Heart left ventricle (tissue), 16 donors: Measurements from ENCODE around the gene YPEL2. TPM values are rescaled to one million over a fixed set of nuclear protein-coding genes. Genes with fewer than 3 reads are reported as not detected.

Experiments used
- ATAC-seq, 4 donors: fragments of 200-7000 bp; cut with Tn5 transposase; one replicate each; pipeline ENCODE4 v1.9.1; 2020 to 2022; ENCODE audit warnings: moderate library complexity in 4 of 4, mild to moderate bottlenecking in 3 of 4, moderate number of reproducible peaks in 1 of 4
- DNase-seq, 5 donors: peaks; one replicate each; pipeline ENCODE4 v3.0.0-alpha.2; 2020
- H3K27ac ChIP-seq, 12 donors: fragments of 200-600 bp; sonication (generic) in 4 of 12; one replicate each; pipeline versions ENCODE4 v1.5.0 to v1.8.0; 2016 to 2022; ENCODE audit warnings: mild to moderate bottlenecking in 2 of 12
- H3K27me3 ChIP-seq, 9 donors: fragments of 200-600 bp; sonication (generic) in 2 of 9; one replicate each; pipeline versions ENCODE4 v1.5.1 to v1.8.0; 2016 to 2022; ENCODE audit warnings: mild to moderate bottlenecking in 3 of 9
- H3K36me3 ChIP-seq, 9 donors: fragments of 200-600 bp; sonication (generic) in 2 of 9; one replicate each; pipeline versions ENCODE4 v1.5.0 to v1.8.0; 2018 to 2022; ENCODE audit warnings: mild to moderate bottlenecking in 2 of 9
- H3K4me1 ChIP-seq, 12 donors: fragments of 200-600 bp; sonication (generic) in 4 of 12; one replicate each; pipeline versions ENCODE4 v1.5.0 to v1.8.0; 2016 to 2022; ENCODE audit warnings: mild to moderate bottlenecking in 3 of 12
- H3K4me3 ChIP-seq, 12 donors: fragments of 200-600 bp; sonication (generic) in 4 of 12; one replicate each; pipeline versions ENCODE4 v1.5.0 to v1.8.0; 2017 to 2022; ENCODE audit warnings: mild to moderate bottlenecking in 9 of 12, moderate library complexity in 4 of 12
- H3K9me3 ChIP-seq, 12 donors: fragments of 200-600 bp; sonication (generic) in 4 of 12; one replicate each; pipeline versions ENCODE4 v1.5.0 to v1.8.0; 2016 to 2022; ENCODE audit warnings: mild to moderate bottlenecking in 1 of 12
- CTCF ChIP-seq, 12 donors: fragments of 200-600 bp; sonication (generic) in 4 of 12; IDR thresholded peaks; one replicate each; pipeline versions ENCODE4 v1.5.0 to v1.8.0; 2018 to 2022; ENCODE audit warnings: antibody characterized with exemption in 12 of 12, mild to moderate bottlenecking in 5 of 12
- POLR2A ChIP-seq, 2 donors: fragments of 450-650 bp; IDR thresholded peaks; one replicate each; pipeline ENCODE4 v1.6.1; 2017; ENCODE audit warnings: antibody characterized with exemption in 2 of 2, mild to moderate bottlenecking in 2 of 2, moderate library complexity in 2 of 2
- WGBS, 4 donors: extraction: QIAGEN DNeasy Blood & Tissue Kit in 2 of 4; methylation state at CpG; one replicate each; pipeline versions ENCODE4 v1.1.5 to v1.1.7; 2013 to 2018; 5-methylcytosine and 5-hydroxymethylcytosine counted together
- intact Hi-C, 10 donors: fragments of 100-400 bp; cut with DNase I; formaldehyde crosslinking; loops; one replicate each; pipeline versions ENCODE4 v1.11.1 to v1.14.2; 2022
- polyA plus RNA-seq, 2 donors: library from polyadenylated mRNA; stranded (reverse); fragments of 200-250 nt; gene quantifications; one replicate each; pipeline ENCODE4 v1.2.3, GENCODE V29; 2013
- total RNA-seq, 9 donors: library from RNA; depleted of rRNA in 2 of 9; stranded (reverse); fragments of >200 nt in 2 of 9; fragmentation: NEBNext Ultra II Directional in 3 of 9; extraction: Animal tissue kit (Norgen Biotek cat#: 25700) in 3 of 9; gene quantifications; one replicate each; pipeline versions ENCODE4 v1.1.0 to v1.2.4, GENCODE V29; 2016 to 2023
- donor health status: ischemic (EF 13 %, LVEDD 7.1; RV severe dilation, severe dysfunction).
- donor health status: healthy with polysubstance abuse.
- donor health status: DM: no; HTN: yes; CAD: no.
- donor health status: DM: no; HTN: no; CAD: no.
- donor health status: ischemic (EF 25% LVEDD 6.9; RV normal size, moderate dysfunction).
- donor health status: ischemic (EF 25% LVEDD 5.7; RV mildly dilated, moderate dysfunction).
- donor health status: healthy.
- donor health status: DM: yes; HTN: yes; CAD: no.
- donor health status: ischemic (EF 35%, LVEDD 5.7; RV mildly dilated, moderate dysfunction).
- donor health status: nonischemic (EF 11% LVEDD 7.7; RV severe dilation, severe dysfunction).
- donor health status: DM: yes; HTN: yes; CAD: no.
- donor health status: PGD.
- donor health status: ischemic (EF 29% LVEDD 5.4; RV normal size, mild dysfunction).
- donor health status: nonischemic (EF 23%, LVEDD 6.1; RV moderate dilation, normal function).

Gene YPEL2
- total and polyA plus RNA-seq, 11 donors, result 11.6 to 65.5 (median 33.9) TPM

DNA sequence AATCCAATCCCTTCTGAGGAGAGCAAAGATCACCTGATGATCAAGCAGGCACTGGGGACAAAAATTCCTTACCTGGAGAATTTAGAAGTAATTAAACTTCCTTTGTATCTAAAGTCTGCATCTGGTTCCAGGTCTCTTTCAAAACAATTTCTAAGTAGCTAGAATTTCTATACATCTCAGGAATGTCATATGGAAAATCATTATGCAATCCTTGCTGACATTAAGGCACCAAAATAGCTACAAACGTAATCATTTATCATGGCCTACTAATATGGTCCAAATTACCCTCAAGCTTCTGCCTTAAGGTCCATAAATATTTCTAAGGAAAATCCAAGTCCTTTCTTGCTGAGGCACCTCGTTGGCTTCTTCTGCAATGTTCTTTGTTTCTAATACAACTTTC is 32.9 kb upstream of the YPEL2 start:
- no peaks in the 10 kb centered on the region for H3K36me3 ChIP-seq
- H3K4me3 ChIP-seq, result no peak overlapping the region
- DNase-seq, result no peak
- no peaks in the 10 kb centered on the region for H3K27me3 ChIP-seq
- H3K9me3 ChIP-seq, result no peaks in the 10 kb centered on the region
- whole genome bisulfite sequencing, 4 donors, result 57 to 75% (median 67%) methylated on average over 2 of the region's 2 CpGs
- ATAC-seq, result no peak
- no peaks in the 10 kb centered on the region for H3K4me1 ChIP-seq
- no peak overlapping the region for H3K27ac ChIP-seq
- intact Hi-C loops, result no loop called here
- TF ChIP-seq CTCF (IDR thresholded peaks at IDR 0.05) (no peak), POLR2A (IDR thresholded peaks at IDR 0.05) (no peak)

- Histone ChIP-seq H3K4me3 (no peak overlapping the region), H3K4me1 (no peaks in the 10 kb centered on the region), H3K27me3 (no peaks in the 10 kb centered on the region), H3K9me3 (no peaks in the 10 kb centered on the region), H3K36me3 (no peaks in the 10 kb centered on the region), H3K27ac (no peak overlapping the region)
- ATAC-seq, result no peak
- no peak for DNase-seq
- intact Hi-C loops, result loop anchor here in 1 of 10 donors (10.0 kb wide), 1 partner anchor 255 kb away; no protein-coding TSS in a partner anchor
- TF ChIP-seq POLR2A (IDR thresholded peaks at IDR 0.05), result no peak
- TF ChIP-seq CTCF (IDR thresholded peaks at IDR 0.05), result no peak
- 91 to 97% (median 94%) methylated on average over 2 of the region's 2 CpGs for WGBS, 4 donors
Observed at GRCh38 chr17:59299400-59300092, 31.9 kb upstream of the YPEL2 start.

- TF ChIP-seq POLR2A (IDR thresholded peaks at IDR 0.05), result no peak
- no peak for TF ChIP-seq CTCF (IDR thresholded peaks at IDR 0.05)
Observed at GRCh38 chr17:59300941-59301340, 30.5 kb upstream of the YPEL2 start.

DNA sequence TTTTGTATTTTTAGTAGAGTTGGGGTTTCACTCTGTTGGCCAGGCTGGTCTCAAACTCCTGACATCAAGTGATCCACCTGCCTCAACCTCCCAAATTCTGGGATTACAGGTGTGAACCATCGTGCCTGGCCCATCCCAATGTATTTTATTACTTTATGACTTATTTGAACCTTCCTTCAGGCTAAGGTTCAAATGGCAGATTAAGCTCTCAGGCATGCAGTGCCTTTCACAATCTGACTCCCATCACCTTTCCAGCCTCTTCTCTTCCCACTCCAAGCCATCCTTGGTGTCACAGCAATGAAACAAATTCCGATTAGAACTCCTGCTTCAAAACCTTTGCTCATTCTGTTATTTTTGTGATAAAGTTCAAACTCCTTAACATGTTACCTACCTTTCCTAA is 26.6 kb upstream of the YPEL2 start:
- Histone ChIP-seq H3K27ac (no peak overlapping the region), H3K9me3 (no peaks in the 10 kb centered on the region), H3K4me3 (no peak overlapping the region), H3K27me3 (no peaks in the 10 kb centered on the region), H3K4me1 (no peaks in the 10 kb centered on the region), H3K36me3 (no peaks in the 10 kb centered on the region)
- no peak for TF ChIP-seq POLR2A (IDR thresholded peaks at IDR 0.05)
- no peak for TF ChIP-seq CTCF (IDR thresholded peaks at IDR 0.05)
- ATAC-seq (no peak), DNase-seq (no peak)
- WGBS, 4 donors, result 84 to 89% (median 88%) methylated on average over 2 of the region's 2 CpGs
- intact Hi-C loops, result loop anchor here in 1 of 10 donors (10.0 kb wide), 1 partner anchor 250 kb away; no protein-coding TSS in a partner anchor

More at GRCh38 chr17:59300941-59301340, 30.5 kb upstream of the YPEL2 start:
- ATAC-seq (no peak), DNase-seq (no peak)
- intact Hi-C loops, result loop anchor here in 1 of 10 donors (10.0 kb wide), 1 partner anchor 254 kb away; no protein-coding TSS in a partner anchor
- 81 to 85% (median 83%) methylated on average over 5 of the region's 5 CpGs for WGBS, 4 donors
- no peaks in the 10 kb centered on the region for H3K9me3 ChIP-seq
- H3K27me3 ChIP-seq, result no peaks in the 10 kb centered on the region
- no peak overlapping the region for H3K27ac ChIP-seq
- no peaks in the 10 kb centered on the region for H3K4me1 ChIP-seq
- no peak overlapping the region for H3K4me3 ChIP-seq
- H3K36me3 ChIP-seq, result no peaks in the 10 kb centered on the region
